Left renal cortex interstitium (tissue), 4 donors: ENCODE results near the gene SAA2. TPM values are rescaled to one million over a fixed set of nuclear protein-coding genes. Genes with fewer than 3 reads are reported as not detected.
"Not testable (repeated sequence)": the region's sequence is repeated elsewhere in the genome, so short reads cannot be mapped to it uniquely, and the experiment has no call there.

Experiments
- DNase-seq, 4 donors: peaks; one replicate each; pipeline ENCODE4 v3.0.0-alpha.2; 2013; ENCODE audit warnings: low read depth in 4 of 4, low spot score in 2 of 4, missing footprints in 1 of 4
- polyA plus RNA-seq, 4 donors: library from polyadenylated mRNA; unstranded; fragments of 120-200 nt; gene quantifications; one replicate each; pipeline ENCODE4 v1.2.1, GENCODE V29; 2013; ENCODE audit not compliant: insufficient read length in 4 of 4

The SAA2 gene
- polyA plus RNA-seq, 4 donors, result 0.14 to 0.32 TPM; not detected in 2

- no peak for DNase-seq
Measured at GRCh38 chr11:18204220-18204619, 44.2 kb downstream of the SAA2 start.

- no peak for DNase-seq
Measured at GRCh38 chr11:18203723-18204122, 44.7 kb downstream of the SAA2 start.

DNA sequence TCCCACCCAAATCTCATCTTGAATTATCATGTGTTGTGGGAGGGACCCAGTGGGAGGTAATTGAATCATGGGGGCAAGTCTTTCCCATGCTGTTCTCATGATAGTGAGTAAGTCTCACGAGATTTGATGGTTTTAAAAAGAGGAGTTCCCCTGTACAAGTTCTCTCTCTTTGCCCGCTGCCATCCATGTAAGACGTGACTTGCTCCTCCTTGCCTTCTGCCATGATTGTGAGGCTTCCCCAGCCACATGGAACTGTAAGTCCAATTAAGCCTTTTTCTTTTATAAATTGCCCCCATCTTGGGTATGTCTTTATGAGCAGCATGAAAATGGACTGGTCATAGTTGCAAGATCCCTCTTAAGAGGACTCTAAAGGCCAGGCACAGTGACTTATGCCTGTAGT lies 50.7 kb downstream of the SAA2 start:
- not testable (repeated sequence) for DNase-seq

GRCh38 chr11:18196532-18196931 lies 51.9 kb downstream of the SAA2 start:
- no peak for DNase-seq

Other genes with a start within 250 kb of the SAA2 start
- 10 to 100 TPM; 18.7 to 23.2 (median 20.5) TPM for gene SERGEF, start 235.6 kb downstream of the SAA2 start, polyA plus RNA-seq
- 1 to 10 TPM in 2 of 4 donors, under 1 TPM in 2; 0.22 to 1.9 (median 0.91) TPM for gene TPH1, start 202.4 kb downstream of the SAA2 start, polyA plus RNA-seq
- 10 to 100 TPM; 21.9 to 44.2 (median 29.7) TPM for gene SAAL1, start 142.6 kb downstream of the SAA2 start, polyA plus RNA-seq
- not detected for gene MRGPRX3, start 116.1 kb downstream of the SAA2 start, polyA plus RNA-seq
- gene MRGPRX4, start 75.8 kb downstream of the SAA2 start, polyA plus RNA-seq, result not detected
- gene SAA4, start 11.9 kb downstream of the SAA2 start, polyA plus RNA-seq, result under 1 TPM in 1 of 4 donors, not detected in 3; 0.37 TPM
- not detected for gene SAA1, start 17.6 kb upstream of the SAA2 start, polyA plus RNA-seq
- 10 to 100 TPM; 18.9 to 27.6 (median 24.4) TPM for gene HPS5, start 73.5 kb upstream of the SAA2 start, polyA plus RNA-seq
- gene GTF2H1, start 73.9 kb upstream of the SAA2 start, polyA plus RNA-seq, result 10 to 100 TPM; 45.1 to 64.1 (median 58.0) TPM
- gene LDHA, start 145.9 kb upstream of the SAA2 start, polyA plus RNA-seq, result 100 to 1,000 TPM; 231 to 319 (median 268) TPM
- gene LDHC, start 163.7 kb upstream of the SAA2 start, polyA plus RNA-seq, result under 1 TPM in 3 of 4 donors, not detected in 1; 0.13 to 0.64 (median 0.34) TPM
- 1 to 10 TPM in 3 of 4 donors, under 1 TPM in 1; 0.69 to 1.7 (median 1.2) TPM for gene LDHAL6A, start 207.2 kb upstream of the SAA2 start, polyA plus RNA-seq